Thyroid gland (tissue), 4 donors: ENCODE results near the gene HSPB2.

ENCODE experiments used
- POLR2A ChIP-seq, 2 donors: fragments of 450-650 bp; IDR thresholded peaks; one replicate each; pipeline ENCODE4 v1.6.1; 2017; ENCODE audit warnings: antibody characterized with exemption in 2 of 2, mild to moderate bottlenecking in 2 of 2, moderate library complexity in 1 of 2
- TF ChIP-seq, protein P1 (sequence below), 6 experiments: fragments of 200-600 bp in 3 of 6; fragments of 450-650 bp in 3 of 6; sonication (generic) in 3 of 6; IDR thresholded peaks; one replicate each; pipeline ENCODE4 v1.5.1; 2016 to 2019; ENCODE audit warnings: antibody characterized with exemption in 6 of 6, mild to moderate bottlenecking in 2 of 6, inconsistent platforms in 1 of 6, moderate library complexity in 1 of 6

DNA sequence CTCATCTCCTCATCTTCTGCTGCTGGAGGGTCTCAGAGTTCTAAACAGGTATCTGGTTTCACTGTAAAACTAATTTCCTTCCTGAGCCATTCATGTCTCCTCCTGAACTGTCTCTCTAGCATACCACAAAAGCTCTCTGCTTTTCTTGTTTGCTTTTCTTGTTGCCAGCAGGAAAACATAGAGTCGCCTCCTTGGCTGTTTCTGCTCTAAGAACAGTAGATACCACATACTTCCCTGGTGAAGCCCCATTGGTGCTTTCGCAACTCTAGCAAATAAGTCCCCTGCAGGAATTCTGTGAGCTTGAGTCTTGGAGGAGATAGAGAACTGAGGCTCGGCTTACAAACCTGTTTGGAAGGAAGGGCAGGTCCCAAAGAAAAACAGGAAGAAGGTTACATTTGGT is 31.6 kb downstream of the HSPB2 start:
- TF ChIP-seq, protein P1, sequence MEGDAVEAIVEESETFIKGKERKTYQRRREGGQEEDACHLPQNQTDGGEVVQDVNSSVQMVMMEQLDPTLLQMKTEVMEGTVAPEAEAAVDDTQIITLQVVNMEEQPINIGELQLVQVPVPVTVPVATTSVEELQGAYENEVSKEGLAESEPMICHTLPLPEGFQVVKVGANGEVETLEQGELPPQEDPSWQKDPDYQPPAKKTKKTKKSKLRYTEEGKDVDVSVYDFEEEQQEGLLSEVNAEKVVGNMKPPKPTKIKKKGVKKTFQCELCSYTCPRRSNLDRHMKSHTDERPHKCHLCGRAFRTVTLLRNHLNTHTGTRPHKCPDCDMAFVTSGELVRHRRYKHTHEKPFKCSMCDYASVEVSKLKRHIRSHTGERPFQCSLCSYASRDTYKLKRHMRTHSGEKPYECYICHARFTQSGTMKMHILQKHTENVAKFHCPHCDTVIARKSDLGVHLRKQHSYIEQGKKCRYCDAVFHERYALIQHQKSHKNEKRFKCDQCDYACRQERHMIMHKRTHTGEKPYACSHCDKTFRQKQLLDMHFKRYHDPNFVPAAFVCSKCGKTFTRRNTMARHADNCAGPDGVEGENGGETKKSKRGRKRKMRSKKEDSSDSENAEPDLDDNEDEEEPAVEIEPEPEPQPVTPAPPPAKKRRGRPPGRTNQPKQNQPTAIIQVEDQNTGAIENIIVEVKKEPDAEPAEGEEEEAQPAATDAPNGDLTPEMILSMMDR (IDR thresholded peaks at IDR 0.05), result no peak
- TF ChIP-seq POLR2A (IDR thresholded peaks at IDR 0.05), result no peak
